ENCODE data around the gene SMO.

GRCh38 chr7:129143724-129144094 is 44.7 kb upstream of the SMO start:
- TF ChIP-seq KDM1A (IDR thresholded peaks at IDR 0.05), result no peak
- TF ChIP-seq CREB1 (IDR thresholded peaks at IDR 0.05), result no peak
- no peak for TF ChIP-seq CREB1 (CRISPR knock-in tag; IDR thresholded peaks at IDR 0.05)
- TF ChIP-seq MYC (IDR thresholded peaks at IDR 0.05; ENCODE audit: low read depth, low read length), result no peak
- TF ChIP-seq MYC (CRISPR knock-in tag; IDR thresholded peaks at IDR 0.05; ENCODE audit: borderline replicate concordance, low read depth), result no peak
- no peak for TF ChIP-seq ILK (tag; IDR thresholded peaks at IDR 0.05; ENCODE audit: borderline replicate concordance, low read depth)
- peak; percentile 74 for TF ChIP-seq CBX8 (IDR thresholded peaks at IDR 0.05; ENCODE audit: borderline replicate concordance, extremely low read depth, low read depth, low read length, poor library complexity, severe bottlenecking)
- no peak for TF ChIP-seq E2F1 (CRISPR knock-in tag; IDR thresholded peaks at IDR 0.05)
- TF ChIP-seq ZNF780A (CRISPR knock-in tag; IDR thresholded peaks at IDR 0.05), result no peak
- TF ChIP-seq ZBTB2 (IDR thresholded peaks at IDR 0.05), result no peak
- no peak for TF ChIP-seq SP1 (CRISPR knock-in tag; IDR thresholded peaks at IDR 0.05)
- TF ChIP-seq TCF7L2 (IDR thresholded peaks at IDR 0.05; ENCODE audit: low read depth, low read length), result no peak
- TF ChIP-seq ZFP91 (CRISPR knock-in tag; IDR thresholded peaks at IDR 0.05), result no peak
- no peak for TF ChIP-seq CHD4 (IDR thresholded peaks at IDR 0.05; ENCODE audit: insufficient read depth, insufficient replicate concordance, low read depth, low read length, poor library complexity, severe bottlenecking)
- TF ChIP-seq ZNF232 (CRISPR knock-in tag; IDR thresholded peaks at IDR 0.05), result no peak
- TF ChIP-seq VEZF1 (CRISPR knock-in tag; IDR thresholded peaks at IDR 0.05), result no peak

Data from K562 (cell line).